Measurements from ENCODE around the gene TMUB2.
"Not testable (repeated sequence)": the region's sequence is repeated elsewhere in the genome, so short reads cannot be mapped to it uniquely, and the experiment has no call there.

TMUB2 gene

DNA sequence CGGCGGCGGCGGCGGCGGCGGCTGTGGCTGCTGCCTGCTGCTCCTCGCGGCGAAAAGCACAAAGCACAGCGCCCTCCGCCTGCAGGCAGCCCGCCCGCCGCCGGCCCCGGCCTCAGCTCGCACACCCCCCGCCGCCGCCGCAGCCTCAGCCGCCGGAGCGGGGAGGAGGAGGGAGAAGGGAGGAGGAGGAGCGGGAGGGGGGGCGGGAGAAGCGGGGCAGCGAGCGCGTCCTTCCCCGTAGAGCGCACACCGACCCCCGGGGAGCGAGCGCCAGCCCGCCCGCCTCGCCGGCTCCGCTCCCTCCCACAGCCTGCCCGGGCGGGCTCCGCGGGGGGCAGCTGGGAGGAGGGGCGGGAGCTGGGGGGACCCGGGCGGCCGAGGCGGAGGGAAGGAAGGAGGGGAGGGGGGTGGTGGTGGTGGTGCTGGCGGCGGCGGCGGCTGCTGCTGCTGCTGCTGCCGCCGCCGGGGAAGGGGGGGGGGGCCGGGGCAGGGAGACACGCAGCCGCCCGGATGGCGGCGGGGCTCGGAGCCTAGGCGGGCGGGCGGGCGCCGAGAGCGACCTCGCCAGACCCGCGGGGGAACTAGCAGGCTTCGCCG, 32.9 kb downstream of the TMUB2 start, which contains the start of gene UBTF:
TSS of gene UBTF (minus strand) at position 60 of the 597 bp plus-strand sequence. CDS start 1,446 bp downstream, outside the sequence.
- DNase-seq, result peak; percentile 93 to 94

DNA sequence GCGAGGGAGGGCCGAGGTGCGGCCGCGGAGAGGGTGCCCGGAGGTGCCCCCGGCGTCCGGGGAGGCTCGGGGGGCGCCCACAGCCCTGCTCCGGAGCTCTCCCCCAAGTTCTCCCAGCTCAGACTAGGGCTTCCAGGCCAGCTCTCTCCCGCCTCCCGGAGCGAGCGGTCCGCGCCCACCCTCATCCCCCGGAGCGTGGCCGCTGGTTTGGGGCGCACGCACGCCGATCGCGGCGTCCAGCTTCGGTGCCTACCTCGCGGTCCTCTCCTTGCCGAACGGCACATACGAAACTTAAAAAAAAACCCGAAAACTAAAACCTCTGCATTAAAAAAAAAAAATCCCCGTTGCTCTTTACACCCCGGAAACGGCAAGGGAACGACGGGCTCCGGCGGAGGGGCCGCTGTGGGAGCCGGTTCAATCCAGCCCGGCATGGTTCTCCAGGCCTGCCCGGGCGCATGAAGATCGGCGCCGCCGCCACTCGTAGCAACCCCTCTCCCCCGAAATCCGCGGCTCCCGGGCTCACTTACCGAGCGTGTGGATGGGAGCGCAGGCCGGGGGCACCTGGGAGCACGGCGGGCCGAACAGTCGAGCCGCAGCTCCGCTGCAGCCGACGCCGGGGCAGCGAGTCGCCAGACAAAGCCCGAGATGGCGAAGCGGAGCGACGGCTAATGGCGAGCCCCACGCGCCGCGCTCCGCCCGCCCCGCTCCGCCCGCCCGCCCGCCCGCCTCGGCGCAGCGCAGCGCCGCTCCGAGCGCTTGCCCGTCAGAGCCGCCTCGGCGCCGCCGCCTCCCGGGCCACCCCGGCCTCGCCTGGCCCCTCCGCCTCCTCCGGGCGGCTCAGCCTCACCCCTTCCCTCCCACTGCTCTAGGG, 33.7 kb downstream of the TMUB2 start:
- peak; percentile 60 to 67 for DNase-seq

DNA sequence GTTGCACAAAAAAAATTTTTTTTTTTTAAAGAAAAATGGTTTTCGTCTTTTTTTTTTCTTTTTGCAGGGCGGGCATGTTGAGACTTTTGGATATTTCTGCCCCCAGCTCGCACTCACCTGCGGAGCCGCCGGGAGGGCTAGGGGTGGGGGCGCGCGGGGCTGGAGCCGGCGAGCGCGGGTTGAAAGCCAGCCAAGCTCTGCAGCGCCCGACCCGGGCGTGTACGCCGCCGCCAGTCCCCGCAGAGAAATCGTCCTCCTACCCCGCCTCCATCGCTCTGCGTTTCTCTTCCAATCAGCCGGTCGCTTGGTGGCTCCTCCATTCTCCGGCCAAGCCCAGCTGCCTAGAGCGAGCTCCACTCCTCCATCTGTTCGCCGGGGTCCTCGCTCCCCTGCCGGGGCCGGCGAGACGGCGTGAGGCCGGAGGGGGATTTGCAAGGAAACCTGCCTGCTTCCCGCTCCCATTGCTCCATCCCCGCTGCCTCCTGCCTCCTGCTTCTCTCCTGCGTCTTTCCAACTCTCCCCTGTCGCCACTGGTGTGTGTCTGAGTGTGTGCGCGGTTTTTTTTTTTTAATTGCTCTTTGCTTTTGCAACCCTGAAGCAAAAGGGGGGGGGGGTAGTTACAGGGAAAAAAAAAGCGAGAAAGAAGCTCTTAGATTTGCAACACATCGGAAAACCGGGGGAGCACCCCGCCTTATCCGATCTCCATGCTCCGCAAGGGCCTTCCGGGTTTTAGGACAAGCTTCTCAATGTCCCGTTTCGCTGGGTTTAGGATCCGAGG, 34.5 kb downstream of the TMUB2 start:
- DNase-seq, result peak; percentile 84 to 87

DNA sequence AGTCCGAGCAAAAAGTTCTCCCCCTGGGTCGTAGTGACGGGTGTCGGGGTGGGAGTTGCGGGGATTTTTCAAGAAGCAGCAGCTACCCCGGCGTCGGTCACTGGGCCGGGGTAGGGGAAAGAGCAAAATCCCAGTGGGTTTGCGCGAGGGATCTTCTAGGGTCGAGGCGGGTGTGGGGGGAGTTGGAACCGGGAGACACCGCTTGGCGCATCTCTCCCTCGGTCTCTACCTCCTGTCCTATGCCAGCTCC, 35.0 kb downstream of the TMUB2 start:
- no peak for DNase-seq

DNA sequence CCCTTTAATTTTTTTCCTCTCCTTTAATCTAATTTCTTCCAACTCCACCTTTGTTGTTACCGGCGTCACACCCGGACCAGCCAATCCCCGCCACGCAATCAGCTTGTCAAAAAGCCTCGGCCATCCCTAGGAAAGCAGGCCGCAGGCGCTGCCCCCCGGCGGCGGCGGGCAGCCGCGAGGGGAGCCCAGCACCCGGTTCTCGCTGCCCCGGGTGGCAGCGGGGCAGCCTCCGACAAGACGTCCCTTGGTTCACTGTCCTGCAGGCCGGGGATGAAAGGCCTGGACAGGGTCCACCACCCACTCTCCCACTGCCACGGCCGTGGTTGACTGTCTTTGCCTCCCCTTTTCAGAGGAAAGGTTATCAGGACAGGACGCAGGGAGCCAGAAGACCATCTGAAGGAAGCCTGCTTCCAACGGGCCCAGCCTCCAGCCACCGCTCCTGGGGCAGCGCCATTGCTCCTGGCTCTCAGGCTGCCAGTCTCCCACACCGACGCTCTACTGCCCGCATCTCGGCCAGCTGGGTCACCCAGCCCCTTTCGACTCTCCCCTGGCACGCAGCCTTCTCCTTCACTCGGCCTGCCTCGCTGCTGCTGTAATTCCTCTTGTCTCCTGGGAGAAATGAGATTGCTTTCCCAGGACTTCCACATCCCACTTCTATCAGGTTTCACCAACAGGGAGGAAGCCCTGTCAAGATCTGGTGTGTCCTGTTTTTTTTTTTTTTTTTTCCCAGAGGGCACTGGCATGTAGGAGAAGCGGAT, 35.5 kb downstream of the TMUB2 start:
- peak; percentile 80 to 93 for DNase-seq

DNA sequence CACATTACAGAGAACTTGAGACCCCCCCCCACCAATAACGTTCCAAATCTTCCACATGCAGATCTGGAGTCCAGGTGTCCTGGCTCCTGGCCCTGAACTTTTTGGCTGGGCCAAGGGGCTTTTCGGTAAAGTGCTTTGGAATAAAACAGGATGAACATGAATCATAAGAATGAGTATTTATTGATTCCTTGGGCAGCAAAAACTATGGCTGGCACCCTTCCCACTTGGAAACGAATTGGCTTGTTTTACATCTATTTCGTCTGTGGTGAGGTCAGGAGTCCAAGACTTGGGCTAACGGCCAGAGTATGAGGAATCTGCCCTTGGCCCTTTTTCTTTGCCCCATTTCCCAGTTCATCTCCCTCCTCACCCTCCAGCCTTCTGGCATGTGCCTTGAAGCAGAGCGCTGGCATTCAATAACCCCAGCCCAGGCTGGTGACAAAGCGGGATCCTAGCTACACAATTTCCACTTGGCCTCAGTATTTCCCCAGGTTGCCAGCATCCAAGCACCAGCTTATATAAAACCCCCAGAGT, 36.8 kb downstream of the TMUB2 start:
- DNase-seq, result no peak

DNA sequence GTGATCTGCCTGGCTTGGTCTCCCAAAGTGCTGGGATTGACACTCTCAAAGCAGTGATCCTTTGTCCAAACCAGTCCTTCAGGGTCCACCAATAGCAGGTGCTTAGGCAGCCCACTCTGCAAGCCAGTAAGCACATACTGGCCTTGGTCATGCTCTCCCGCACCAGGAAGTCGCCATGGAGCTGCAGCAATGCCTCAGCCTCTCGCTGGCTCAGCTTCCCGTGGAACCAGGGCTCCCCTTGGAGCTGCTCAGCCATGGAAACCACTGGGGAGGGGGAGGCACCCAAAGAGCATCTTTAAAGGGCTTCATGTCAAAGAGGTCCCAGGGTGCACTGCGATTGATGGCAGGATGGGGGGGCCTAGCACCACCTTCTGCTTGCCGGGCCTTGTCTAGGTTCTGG, 42.3 kb downstream of the TMUB2 start:
- no peak for DNase-seq

DNA sequence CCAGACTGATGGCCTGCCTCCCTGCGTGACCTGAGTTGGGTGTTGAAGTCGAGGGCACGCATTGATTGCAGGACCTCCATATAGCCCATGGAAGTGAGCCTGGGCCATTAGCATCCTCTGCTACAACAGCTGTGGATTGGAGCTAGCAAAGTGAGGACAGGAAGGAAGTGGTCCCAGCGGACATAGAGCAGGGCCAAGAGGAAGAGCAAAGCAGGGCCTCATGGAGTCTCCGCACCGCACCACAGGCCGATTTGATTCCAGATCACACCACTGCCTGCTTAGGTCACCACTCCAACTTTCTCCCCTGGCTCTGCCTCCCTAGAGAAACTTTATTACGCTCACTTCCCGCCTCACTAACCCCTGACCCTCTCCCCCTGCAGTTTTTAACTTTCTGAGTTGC, 43.4 kb downstream of the TMUB2 start:
- no peak for DNase-seq

DNA sequence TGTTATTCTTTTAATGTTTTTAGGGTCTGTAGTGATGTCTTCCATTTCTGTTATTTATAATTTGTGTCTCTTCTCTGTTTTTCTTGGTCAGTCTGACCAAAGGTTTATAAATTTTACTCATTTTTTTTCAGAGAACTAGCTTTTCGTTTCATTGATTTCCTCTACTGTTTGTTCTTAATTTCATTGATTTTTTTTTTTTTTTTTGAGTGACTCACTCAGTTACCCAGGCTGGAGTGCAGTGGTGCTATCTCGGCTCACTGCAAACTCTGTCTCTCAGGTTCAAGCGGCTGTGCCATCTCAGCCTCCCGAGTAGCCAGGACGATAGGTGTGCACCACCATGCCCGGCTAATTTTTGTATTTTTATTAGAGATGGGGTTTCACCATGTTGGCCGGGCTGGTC, 45.3 kb downstream of the TMUB2 start:
- no peak for DNase-seq

DNA sequence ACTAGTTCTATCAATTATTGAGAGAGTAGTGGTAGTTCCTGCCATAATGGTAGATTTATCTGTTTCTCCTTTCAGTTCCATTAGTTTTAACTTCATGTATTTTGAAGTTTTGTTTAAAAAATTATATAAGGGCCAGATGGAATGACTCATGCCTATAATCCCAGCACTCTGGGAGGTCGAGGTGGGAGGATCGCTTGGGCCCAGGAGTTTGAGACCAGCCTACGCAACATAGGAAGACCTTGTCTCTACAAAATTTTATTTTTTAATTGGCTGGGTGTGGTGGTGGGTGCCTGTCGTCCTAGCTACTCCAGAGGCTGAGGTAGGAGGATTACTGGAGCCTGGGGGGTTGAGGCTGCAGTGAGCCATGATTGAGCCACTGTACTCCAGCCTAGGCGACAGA, 46.8 kb downstream of the TMUB2 start:
- DNase-seq, result no peak

DNA sequence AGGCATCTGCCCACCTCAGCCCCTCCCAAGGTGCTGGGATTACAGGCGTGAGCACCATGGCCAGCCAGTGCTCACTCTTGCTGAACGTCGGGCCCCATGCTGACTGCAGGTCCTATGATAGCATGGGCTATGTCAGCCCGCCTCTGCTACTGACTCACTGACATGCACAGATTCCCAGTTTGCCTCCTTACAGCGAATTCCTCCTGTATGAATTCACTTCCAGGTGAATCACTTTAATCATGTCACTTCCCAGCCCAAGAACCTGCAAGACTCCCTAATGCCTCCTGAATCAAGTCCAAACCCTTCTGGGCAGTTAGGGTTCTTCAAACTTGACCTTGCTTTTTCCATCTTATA, 48.8 kb downstream of the TMUB2 start:
- DNase-seq, result no peak

DNA sequence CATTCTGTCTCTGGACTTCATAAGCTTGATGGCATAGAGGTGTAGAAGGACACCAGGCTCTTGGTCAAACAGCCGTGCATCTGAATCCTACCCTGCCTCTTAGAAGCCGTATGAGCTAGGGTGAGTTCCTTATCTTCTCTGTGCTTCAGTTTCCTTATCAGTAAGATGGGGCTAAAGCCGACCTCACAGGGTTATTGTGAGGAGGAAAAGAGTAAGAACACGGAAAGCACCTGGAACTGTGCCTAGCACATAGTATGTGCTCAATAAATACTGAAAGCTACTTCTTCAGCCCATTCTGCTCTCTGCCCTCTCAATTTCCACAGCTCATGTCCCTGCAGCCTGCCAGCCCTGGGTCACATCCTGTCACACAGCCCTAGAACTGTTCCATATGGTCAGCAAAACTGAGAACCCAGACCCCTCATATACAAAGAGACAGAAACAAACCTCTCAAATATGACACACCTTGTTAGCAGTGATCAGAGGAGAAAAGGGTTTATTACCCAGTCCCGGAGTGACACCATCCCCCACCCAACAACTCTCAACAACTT, 49.7 kb downstream of the TMUB2 start:
- DNase-seq, result no peak

DNA sequence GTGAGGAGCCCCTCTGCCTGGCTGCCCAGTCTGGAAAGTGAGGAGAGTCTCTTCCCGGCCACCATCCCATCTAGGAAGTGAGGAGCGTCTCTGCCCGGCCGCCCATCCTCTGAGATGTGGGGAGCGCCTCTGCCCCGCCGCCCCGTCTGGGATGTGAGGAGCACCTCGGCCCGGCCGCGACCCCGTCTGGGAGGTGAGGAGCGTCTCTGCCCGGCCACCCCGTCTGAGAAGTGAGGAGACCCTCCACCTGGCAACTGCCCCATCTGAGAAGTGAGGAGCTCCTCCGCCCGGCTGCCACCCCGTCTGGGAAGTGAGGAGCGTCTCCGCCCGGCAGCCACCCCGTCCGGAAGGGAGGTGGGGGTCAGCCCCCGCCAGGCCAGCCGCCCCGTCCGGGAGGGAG, 51.1 kb downstream of the TMUB2 start:
- DNase-seq, result not testable (repeated sequence)

DNA sequence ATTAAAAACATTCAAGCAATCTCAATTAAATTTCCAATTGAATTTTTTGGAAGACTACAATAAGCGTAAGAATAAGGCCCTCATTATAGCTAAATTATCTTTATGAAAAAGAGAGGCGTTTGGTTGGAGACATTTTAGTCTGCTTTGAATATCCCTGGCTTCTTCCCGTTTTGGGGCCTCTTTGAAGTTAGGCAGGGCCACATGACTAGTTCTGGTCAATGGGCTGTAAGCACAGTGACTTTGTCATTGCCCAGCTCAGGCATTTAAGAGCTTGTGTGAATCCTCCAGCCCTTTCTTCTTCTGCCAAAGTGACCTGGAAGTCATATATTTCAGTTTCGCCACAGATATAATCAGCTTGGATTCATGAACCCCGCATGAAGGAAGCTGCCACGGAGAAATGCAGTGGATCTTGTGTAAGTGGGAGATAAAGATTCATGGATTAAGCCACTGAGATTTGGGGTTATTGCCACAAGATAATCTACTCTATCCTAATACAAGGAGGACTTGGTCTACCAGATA, 54.4 kb downstream of the TMUB2 start:
- no peak for DNase-seq

Data from NCI-H2081 (cell line).